HFFc6 (cell line): Measurements from ENCODE around the gene EGR4. TPM values are rescaled to one million over a fixed set of nuclear protein-coding genes. Genes with fewer than 3 reads are reported as not detected.

Source experiments
- DNase-seq: peaks from one replicate; pipeline ENCODE4 v3.0.0-alpha.2; 2018
- H3K27ac Mint-ChIP-seq: 2 replicates; pipeline ENCODE4 v1.8.0; 2020; ENCODE audit warnings: mild to moderate bottlenecking, mixed read lengths
- H3K27me3 Mint-ChIP-seq: 2 replicates; pipeline ENCODE4 v1.8.0; 2021; ENCODE audit warnings: mild to moderate bottlenecking, moderate library complexity, mixed read lengths; ENCODE audit not compliant: insufficient read depth
- H3K36me3 Mint-ChIP-seq: 2 replicates; pipeline ENCODE4 v1.8.0; 2021; ENCODE audit warnings: low read depth, mixed read lengths
- H3K4me1 Mint-ChIP-seq: 2 replicates; pipeline ENCODE4 v1.8.0; 2020; ENCODE audit warnings: low read depth, mixed read lengths
- H3K4me3 Mint-ChIP-seq: 2 replicates; pipeline ENCODE4 v1.8.0; 2020; ENCODE audit warnings: mild to moderate bottlenecking, moderate library complexity, mixed read lengths
- H3K9me3 Mint-ChIP-seq: 2 replicates; pipeline ENCODE4 v1.8.0; 2020; ENCODE audit warnings: mild to moderate bottlenecking, mixed read lengths
- total RNA-seq, 6 experiments: library from RNA; stranded (reverse); fragmentation: NEBNext Ultra II Directional; extraction: Animal tissue kit (Norgen Biotek cat#: 25700); gene quantifications; 2 replicates in 1 of 6; 3 replicates in 5 of 6; pipeline ENCODE4 v1.2.3, GENCODE V29; 2021
- TF ChIP-seq, protein P1 (sequence below): fragments of 200-600 bp; sonication (generic); IDR thresholded peaks from 2 replicates; pipeline ENCODE4 v1.5.0; 2021; ENCODE audit warnings: antibody characterized with exemption, mild to moderate bottlenecking

The EGR4 gene
- total RNA-seq, 6 experiments from 2014 or later = not detected

DNA sequence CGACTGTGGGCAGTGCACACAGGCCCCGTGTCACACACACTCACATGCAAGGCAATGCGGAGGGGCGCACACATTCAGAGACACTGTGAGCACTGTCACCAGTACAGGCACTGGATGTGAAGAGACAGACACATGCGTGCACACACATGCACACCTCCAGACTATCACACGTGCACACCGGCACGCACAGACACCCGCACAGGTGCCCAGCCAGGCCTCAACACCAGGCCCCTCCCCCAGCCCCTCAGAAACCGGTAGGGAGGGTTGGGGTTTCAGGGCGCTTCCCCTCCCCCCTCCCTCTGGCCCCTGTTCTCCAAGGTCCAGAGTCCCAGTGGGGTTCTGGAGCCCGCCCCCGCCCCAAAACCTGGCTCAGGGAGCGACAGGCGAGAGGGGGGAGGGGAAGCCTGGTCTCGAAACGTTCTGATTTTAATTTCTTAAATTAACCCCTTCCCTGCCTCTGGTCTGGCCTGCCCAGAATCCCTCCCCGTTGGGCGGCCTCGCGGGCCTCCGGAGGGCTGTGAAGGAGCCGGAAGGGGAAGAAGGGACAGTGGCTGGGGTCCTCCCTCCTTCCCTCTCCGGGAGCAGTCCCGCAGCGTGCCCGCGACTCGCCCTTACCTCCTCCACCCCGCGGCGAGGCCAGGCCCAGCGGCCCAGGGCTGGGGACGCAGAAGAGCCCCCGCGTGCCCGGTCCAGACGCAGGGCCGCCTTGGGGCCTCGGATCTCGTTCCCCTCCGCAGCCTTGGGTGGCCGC lies 9.6 kb downstream of the EGR4 start:
- TF ChIP-seq, protein P1, sequence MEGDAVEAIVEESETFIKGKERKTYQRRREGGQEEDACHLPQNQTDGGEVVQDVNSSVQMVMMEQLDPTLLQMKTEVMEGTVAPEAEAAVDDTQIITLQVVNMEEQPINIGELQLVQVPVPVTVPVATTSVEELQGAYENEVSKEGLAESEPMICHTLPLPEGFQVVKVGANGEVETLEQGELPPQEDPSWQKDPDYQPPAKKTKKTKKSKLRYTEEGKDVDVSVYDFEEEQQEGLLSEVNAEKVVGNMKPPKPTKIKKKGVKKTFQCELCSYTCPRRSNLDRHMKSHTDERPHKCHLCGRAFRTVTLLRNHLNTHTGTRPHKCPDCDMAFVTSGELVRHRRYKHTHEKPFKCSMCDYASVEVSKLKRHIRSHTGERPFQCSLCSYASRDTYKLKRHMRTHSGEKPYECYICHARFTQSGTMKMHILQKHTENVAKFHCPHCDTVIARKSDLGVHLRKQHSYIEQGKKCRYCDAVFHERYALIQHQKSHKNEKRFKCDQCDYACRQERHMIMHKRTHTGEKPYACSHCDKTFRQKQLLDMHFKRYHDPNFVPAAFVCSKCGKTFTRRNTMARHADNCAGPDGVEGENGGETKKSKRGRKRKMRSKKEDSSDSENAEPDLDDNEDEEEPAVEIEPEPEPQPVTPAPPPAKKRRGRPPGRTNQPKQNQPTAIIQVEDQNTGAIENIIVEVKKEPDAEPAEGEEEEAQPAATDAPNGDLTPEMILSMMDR = no peak
- Mint-ChIP-seq H3K36me3 (0 out of 2 replicates have a peak, but pooled peaks cover 4% of the 10 kb centered on the region), H3K4me1 (no peaks in the 10 kb centered on the region), H3K9me3 (no peaks in the 10 kb centered on the region), H3K27me3 (peaks cover 33% of the 10 kb centered on the region), H3K4me3 (peak overlapping the region; percentile 70), H3K27ac (no peak overlapping the region)
- DNase-seq = no peak

DNA sequence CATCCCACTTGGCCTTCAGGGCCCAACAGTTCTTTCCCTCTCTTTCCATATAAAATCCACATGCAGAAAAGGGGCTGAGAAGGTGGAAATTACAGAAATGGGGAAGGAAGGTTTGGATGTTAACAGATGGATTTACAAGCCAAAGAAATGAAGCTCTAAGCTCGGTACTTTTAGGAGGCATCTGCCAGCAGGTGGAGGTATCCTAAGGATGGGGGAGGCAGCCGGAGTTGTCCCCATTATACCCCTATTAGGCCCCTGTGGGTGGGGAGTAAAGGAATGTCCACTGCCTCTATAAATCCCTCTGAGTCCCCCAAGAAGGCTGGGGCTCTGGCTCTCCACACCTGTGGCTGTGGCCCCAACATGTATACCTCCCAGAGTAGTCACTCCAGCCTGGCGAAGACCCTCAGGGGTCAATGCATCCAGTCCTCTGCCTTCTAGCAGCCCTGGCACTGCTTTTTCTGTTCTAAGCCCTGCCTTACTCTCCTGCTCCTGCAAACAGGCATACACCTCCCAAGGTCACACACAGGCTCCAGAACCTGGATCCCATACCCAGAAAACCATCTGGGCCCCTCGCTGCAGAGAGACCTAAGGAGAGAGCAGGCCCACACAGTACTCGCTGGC lies 10.3 kb downstream of the EGR4 start:
- Mint-ChIP-seq H3K4me3 (peak overlapping the region; percentile 70), H3K4me1 (no peaks in the 10 kb centered on the region), H3K36me3 (0 out of 2 replicates have a peak, but pooled peaks cover 4% of the 10 kb centered on the region), H3K27ac (no peak overlapping the region), H3K9me3 (no peaks in the 10 kb centered on the region), H3K27me3 (peaks cover 32% of the 10 kb centered on the region)
- DNase-seq = no peak
- TF ChIP-seq, protein P1 = no peak

DNA sequence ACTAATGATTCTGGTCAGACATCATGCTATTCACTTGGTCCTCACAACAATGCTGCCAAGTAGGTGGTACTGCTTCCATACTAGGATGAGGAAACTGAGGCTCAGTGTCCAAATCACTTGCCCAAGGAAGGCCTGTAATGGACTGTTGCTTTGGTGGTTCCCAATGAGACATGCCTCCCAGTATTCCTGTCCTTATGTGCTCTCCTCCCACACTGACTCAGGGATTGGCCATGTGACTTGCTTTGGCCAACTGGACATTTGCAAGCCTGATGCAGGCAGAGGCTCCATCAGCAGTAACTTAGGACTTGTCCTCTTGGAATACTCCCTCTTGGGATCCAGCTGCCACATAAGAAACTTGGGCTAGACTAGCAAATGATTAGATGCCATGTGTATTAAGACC lies 12.1 kb downstream of the EGR4 start:
- Mint-ChIP-seq H3K27ac (no peak overlapping the region), H3K4me3 (no peak overlapping the region), H3K4me1 (no peaks in the 10 kb centered on the region), H3K9me3 (no peaks in the 10 kb centered on the region), H3K36me3 (0 out of 2 replicates have a peak, but pooled peaks cover 4% of the 10 kb centered on the region), H3K27me3 (peaks cover 30% of the 10 kb centered on the region)
- TF ChIP-seq, protein P1 = no peak
- no peak for DNase-seq

DNA sequence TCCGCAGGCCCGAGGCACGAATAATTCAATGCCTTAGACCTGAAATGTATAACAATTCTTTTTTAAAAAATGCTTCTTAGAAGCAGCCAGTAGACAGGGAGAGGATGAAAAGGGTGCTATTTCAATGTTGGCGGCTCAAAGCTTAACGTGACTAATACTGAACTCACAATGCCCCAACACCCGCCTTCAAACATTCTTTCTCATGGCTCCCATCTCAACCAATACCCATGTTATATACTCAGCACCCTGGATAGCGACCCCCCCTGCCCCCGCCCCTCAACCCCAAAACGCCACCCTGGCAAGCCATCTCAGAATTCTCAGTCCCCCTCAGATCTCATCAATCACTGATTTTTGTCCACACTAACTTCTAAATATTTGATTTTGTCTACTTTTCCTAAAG lies 13.5 kb downstream of the EGR4 start:
- H3K36me3 Mint-ChIP-seq = 0 out of 2 replicates have a peak, but pooled peaks cover 4% of the 10 kb centered on the region
- H3K27me3 Mint-ChIP-seq = peaks cover 19% of the 10 kb centered on the region
- TF ChIP-seq, protein P1 = no peak
- H3K4me1 Mint-ChIP-seq = no peaks in the 10 kb centered on the region
- H3K4me3 Mint-ChIP-seq = no peak overlapping the region
- H3K9me3 Mint-ChIP-seq = no peaks in the 10 kb centered on the region
- no peak overlapping the region for H3K27ac Mint-ChIP-seq
- DNase-seq = no peak

DNA sequence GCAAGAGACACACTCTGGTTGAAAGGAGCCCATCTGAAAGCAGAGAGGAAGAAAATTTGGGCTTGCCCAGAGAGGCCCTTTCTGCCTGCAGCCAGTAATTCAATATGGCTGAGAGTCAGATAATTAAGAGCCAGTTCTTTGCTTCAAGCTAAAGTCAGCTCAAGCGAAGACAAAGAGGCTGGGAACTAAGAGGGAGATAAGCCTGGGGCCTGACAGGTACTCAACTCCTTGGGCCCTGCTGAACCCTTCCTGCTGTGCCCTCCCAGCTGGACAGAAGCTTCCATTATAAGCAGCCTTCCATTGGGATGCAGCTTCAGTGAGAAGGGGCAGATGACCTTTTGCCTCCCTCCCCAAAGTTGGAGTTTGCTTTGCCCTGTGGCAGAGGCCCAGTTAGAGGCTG lies 21.1 kb downstream of the EGR4 start:
- Mint-ChIP-seq H3K9me3 (peaks cover 4% of the 10 kb centered on the region; the same call in 1 of the 2 replicates), H3K4me3 (no peak overlapping the region), H3K27ac (no peak overlapping the region), H3K36me3 (peaks cover 7% of the 10 kb centered on the region; the same call in 1 of the 2 replicates), H3K4me1 (no peaks in the 10 kb centered on the region), H3K27me3 (peaks cover 35% of the 10 kb centered on the region)
- TF ChIP-seq, protein P1 = no peak
- no peak for DNase-seq
